Fibroblast of skin of left biceps (primary cell): ENCODE results near the gene ATCAY.
A peak's percentile ranks its signal among the peaks of the same experiment; 100 is the strongest.

Experiments
- DNase-seq, 2 experiments: peaks; one replicate each; pipeline ENCODE4 v3.0.0-alpha.2; 2013; ENCODE audit warnings: low read depth in 2 of 2

Gene ATCAY

GRCh38 chr19:3880471-3881271, at the start of gene ATCAY:
Gene ATCAY, plus strand, starts transcription at chr19:3880685. Its CDS starts 5,083 bp downstream, at chr19:3885768.
- no peak for DNase-seq

GRCh38 chr19:3831601-3832000, 48.9 kb upstream of the ATCAY start:
- DNase-seq, result no peak

- DNase-seq, result no peak
Measured at GRCh38 chr19:3832001-3832400, 48.5 kb upstream of the ATCAY start.

GRCh38 chr19:3833578-3834348, 46.7 kb upstream of the ATCAY start:
- no peak for DNase-seq

- no peak for DNase-seq
Measured at GRCh38 chr19:3834349-3835054, 46.0 kb upstream of the ATCAY start.

GRCh38 chr19:3835055-3835435, 45.4 kb upstream of the ATCAY start:
- DNase-seq, result no peak

- DNase-seq, result no peak
Measured at GRCh38 chr19:3836887-3837286, 43.6 kb upstream of the ATCAY start.

- DNase-seq, result no peak
Measured at GRCh38 chr19:3837332-3837731, 43.2 kb upstream of the ATCAY start.

GRCh38 chr19:3837922-3838321, 42.6 kb upstream of the ATCAY start:
- DNase-seq, result no peak

GRCh38 chr19:3838661-3839060, 41.8 kb upstream of the ATCAY start:
- no peak for DNase-seq

- no peak for DNase-seq
Measured at GRCh38 chr19:3839941-3840340, 40.5 kb upstream of the ATCAY start.

- no peak for DNase-seq
Measured at GRCh38 chr19:3840804-3841203, 39.7 kb upstream of the ATCAY start.

GRCh38 chr19:3842948-3843347, 37.5 kb upstream of the ATCAY start:
- no peak for DNase-seq

- DNase-seq, result no peak
Measured at GRCh38 chr19:3844596-3844995, 35.9 kb upstream of the ATCAY start.

- no peak for DNase-seq
Measured at GRCh38 chr19:3849092-3849491, 31.4 kb upstream of the ATCAY start.

GRCh38 chr19:3849787-3850186, 30.7 kb upstream of the ATCAY start:
- DNase-seq, result no peak

- no peak for DNase-seq
Measured at GRCh38 chr19:3850320-3850972, 30.0 kb upstream of the ATCAY start.

- DNase-seq, result no peak
Measured at GRCh38 chr19:3851254-3852176, 29.0 kb upstream of the ATCAY start.

GRCh38 chr19:3852177-3852511, 28.3 kb upstream of the ATCAY start:
- no peak for DNase-seq

GRCh38 chr19:3852614-3853254, 27.8 kb upstream of the ATCAY start:
- peak in 1 of 2 experiments; percentile 15 for DNase-seq

- no peak for DNase-seq
Measured at GRCh38 chr19:3855320-3855719, 25.2 kb upstream of the ATCAY start.
